Cardiac ventricle fibroblast (primary cell): Measurements from ENCODE around the gene XRRA1. TPM values are rescaled to one million over a fixed set of nuclear protein-coding genes. Genes with fewer than 3 reads are reported as not detected.

Source experiments
- total RNA-seq: library from RNA; depleted of rRNA; stranded (reverse); fragments of >200 nt; gene quantifications from 2 replicates; pipeline ENCODE4 v1.2.3, GENCODE V29; 2015

The XRRA1 gene, protein sequence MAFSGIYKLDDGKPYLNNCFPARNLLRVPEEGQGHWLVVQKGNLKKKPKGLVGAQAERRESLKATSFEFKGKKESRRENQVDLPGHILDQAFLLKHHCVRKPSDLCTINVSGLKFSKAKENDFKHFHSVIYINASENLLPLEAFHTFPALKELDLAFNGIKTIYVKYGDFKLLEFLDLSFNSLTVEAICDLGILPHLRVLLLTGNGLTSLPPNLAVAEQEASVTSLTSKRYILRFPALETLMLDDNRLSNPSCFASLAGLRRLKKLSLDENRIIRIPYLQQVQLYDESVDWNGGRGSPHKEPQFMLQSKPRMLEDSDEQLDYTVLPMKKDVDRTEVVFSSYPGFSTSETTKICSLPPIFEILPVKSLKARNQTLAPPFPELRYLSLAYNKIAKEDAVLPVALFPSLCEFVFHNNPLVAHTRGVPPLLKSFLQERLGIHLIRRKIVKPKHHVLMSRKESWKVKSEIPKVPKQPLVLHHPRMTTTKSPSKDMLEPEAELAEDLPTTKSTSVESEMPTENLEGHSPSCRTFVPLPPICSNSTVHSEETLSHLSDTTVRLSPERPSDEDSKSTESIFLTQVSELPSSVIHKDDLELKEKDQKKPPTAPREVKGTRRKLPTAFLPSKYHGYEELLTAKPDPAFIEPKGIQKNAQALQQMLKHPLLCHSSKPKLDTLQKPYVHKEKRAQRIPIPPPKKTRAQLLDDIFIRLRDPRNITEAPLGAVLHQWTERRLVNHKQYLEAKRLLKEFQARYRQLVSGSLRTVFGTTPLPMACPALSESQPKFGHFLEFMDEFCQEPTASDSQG
- 8.9 and 20.1 TPM in 2 replicates for total RNA-seq

DNA sequence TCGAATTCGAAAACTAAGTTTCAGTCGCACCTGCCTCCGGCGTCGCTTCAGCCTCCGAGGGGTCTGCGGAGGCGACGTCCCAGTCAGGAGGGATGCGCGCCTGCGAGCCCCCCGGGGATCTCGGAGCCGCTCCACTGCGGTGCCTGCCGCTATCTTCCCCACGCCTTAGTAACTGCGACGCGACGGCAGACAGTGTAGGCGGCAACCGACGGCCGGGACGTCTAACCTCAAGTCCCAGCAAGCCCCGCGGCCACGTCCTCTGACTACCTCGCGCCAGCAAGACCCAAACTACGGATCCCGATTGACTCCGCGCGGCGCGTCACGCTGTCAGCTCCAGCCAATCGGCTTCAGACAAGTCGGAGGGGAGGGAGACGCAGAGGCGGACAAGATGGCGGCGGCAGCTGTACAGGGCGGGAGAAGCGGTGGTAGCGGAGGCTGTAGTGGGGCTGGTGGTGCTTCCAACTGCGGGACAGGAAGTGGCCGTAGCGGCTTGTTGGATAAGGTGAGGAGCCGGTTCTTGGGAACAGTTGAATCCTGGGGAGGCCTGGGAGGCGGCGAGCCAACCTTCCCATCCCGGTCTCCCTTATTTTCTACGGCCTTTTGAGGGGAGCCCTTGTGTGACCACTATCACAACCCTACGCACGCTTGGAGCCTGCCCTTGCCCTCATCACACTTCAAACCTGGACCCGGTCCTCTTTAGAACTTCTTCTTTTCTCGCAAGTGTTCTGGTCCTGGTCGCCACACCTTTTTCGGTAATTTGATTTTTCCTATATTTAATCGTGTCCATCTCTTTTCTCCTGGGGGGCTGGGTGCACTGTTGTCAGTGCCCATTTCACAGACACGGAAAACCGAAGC lies at the start of gene XRRA1, which contains the start of gene SPCS2:
TSS of gene XRRA1 (minus strand) at position 194 of the 855 bp plus-strand sequence. CDS start 8,213 bp downstream, outside the sequence.
TSS of gene SPCS2 (plus strand) at position 369 of the 855 bp plus-strand sequence. CDS start at position 389, 20 bp downstream.

DNA sequence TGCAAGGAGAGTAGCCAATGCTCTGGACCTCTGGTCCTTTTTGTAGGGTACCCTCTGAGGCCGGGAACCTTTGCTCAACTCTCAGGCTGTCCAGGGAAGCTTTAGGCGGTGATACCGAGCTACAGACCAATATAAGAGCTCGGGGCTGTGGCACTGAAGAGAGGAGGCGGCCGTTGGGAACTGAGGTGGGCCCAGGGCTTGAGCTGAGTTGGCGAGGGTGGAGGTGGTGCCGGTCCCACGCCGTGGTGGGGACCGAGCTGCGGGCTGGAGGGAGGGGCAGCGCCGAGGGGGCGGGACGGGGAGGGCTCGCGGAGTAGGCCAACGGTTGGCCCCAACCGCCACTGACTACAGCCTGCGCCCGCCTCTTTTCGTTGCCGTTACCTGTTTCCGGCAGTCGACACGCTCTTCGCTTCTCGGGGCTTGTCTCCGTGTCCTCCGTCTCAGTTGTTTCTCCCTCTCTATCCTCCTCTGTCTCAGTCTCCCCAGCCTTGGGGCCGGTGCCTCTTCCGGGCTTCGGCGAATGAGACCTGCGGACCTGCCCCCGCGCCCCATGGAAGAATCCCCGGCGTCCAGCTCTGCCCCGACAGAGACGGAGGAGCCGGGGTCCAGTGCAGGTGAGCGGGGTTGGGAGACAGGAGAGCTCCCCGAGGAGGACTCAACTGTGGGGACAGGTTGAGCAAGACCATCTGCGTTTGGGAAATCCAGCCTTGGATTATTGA lies 39.8 kb upstream of the XRRA1 start, which contains the start of gene NEU3:
TSS of gene NEU3 (plus strand) at position 393 of the 719 bp plus-strand sequence. CDS start at position 521, 128 bp downstream.

Other genes with a start within 250 kb of the XRRA1 start
- not detected in 2 replicates for gene CHRDL2, start 217.7 kb downstream of the XRRA1 start, total RNA-seq
- 8.9 and 10.1 TPM in 2 replicates for gene RNF169, start 200.2 kb downstream of the XRRA1 start, total RNA-seq
- gene SPCS2, start 175 bp upstream of the XRRA1 start, total RNA-seq, result 58.6 and 72.9 TPM in 2 replicates
- gene NEU3, start 39.8 kb upstream of the XRRA1 start, total RNA-seq, result 3.6 and 5.6 TPM in 2 replicates
- not detected in 2 replicates for gene OR2AT4, start 147.8 kb upstream of the XRRA1 start, total RNA-seq
- gene SLCO2B1, start 202.0 kb upstream of the XRRA1 start, total RNA-seq, result 0.37 and 0.59 TPM in 2 replicates